ENCODE results near the gene KIAA1217. TPM values are rescaled to one million over a fixed set of nuclear protein-coding genes. Genes with fewer than 3 reads are reported as not detected.

Gene KIAA1217
- total RNA-seq, 4 donors from 2014 or later = 34.8 to 66.8 (median 52.9) TPM

- no peak for DNase-seq (ENCODE audit: low spot score in 2 of 2)
- 94% methylated on average over 6 of the region's 6 CpGs for WGBS, 2 donors
- intact Hi-C loops (cut with DNase I; ENCODE audit: low total_unique reads) = no loop called here
- TF ChIP-seq, protein P1, sequence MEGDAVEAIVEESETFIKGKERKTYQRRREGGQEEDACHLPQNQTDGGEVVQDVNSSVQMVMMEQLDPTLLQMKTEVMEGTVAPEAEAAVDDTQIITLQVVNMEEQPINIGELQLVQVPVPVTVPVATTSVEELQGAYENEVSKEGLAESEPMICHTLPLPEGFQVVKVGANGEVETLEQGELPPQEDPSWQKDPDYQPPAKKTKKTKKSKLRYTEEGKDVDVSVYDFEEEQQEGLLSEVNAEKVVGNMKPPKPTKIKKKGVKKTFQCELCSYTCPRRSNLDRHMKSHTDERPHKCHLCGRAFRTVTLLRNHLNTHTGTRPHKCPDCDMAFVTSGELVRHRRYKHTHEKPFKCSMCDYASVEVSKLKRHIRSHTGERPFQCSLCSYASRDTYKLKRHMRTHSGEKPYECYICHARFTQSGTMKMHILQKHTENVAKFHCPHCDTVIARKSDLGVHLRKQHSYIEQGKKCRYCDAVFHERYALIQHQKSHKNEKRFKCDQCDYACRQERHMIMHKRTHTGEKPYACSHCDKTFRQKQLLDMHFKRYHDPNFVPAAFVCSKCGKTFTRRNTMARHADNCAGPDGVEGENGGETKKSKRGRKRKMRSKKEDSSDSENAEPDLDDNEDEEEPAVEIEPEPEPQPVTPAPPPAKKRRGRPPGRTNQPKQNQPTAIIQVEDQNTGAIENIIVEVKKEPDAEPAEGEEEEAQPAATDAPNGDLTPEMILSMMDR (IDR thresholded peaks at IDR 0.05) = no peak
- TF ChIP-seq POLR2A (IDR thresholded peaks at IDR 0.05) = no peak
- no peak overlapping the region for H3K4me3 ChIP-seq (ENCODE audit: low read depth, poor library complexity, severe bottlenecking)
These were observed 285.8 kb downstream of the KIAA1217 start for GRCh38 chr10:24494777-24495176.

DNA sequence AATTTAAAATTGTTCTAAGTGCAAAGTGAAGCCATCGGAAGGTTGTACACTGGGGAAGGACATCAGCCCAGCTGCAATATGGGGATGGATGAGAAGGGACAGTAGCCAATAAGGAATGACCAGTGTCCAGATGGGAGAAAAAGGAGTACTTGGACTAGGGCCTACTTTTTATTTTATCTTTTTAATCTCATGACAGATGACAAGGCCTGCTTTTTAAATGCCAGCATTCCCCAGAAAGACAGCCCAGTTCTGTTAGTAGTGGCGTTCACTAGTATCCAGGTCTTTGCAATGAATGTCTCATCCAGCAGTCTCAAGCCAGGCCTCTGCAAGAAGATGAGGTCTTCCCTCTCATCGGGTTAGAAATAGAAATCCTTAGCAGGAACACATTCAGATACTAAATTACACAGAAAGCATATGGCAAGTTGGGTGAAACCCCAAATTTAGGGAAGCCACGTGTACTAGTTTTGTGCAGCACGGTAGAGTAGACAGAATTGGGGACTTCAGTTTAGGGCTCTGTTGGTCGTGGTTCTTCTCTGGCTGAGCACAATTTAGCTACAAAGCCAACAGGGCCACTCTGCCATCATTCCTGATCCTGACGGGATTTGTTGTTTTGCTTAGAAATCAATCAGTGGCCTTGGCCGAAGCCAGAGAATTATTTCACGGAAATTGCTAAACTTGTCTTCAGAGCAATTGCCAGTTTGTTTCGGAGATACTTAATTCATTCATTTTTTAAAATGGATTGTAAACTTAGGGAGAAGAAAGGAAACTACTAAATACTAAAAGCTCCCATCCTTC is 286.9 kb downstream of the KIAA1217 start:
- 85 to 88% methylated on average over 10 of the region's 10 CpGs for WGBS, 2 donors
- TF ChIP-seq POLR2A (IDR thresholded peaks at IDR 0.05) = no peak
- TF ChIP-seq, protein P1 (IDR thresholded peaks at IDR 0.05) = no peak
- H3K4me3 ChIP-seq (ENCODE audit: low read depth, poor library complexity, severe bottlenecking) = no peak overlapping the region
- intact Hi-C loops (cut with DNase I; ENCODE audit: low total_unique reads) = no loop called here
- no peak for DNase-seq (ENCODE audit: low spot score in 2 of 2)

GRCh38 chr10:24496906-24497305 is 288.0 kb downstream of the KIAA1217 start:
- WGBS, 2 donors = 91 to 92% methylated on average over 8 of the region's 8 CpGs
- intact Hi-C loops (cut with DNase I; ENCODE audit: low total_unique reads) = no loop called here
- TF ChIP-seq, protein P1 (IDR thresholded peaks at IDR 0.05) = no peak
- TF ChIP-seq POLR2A (IDR thresholded peaks at IDR 0.05) = no peak
- H3K4me3 ChIP-seq (ENCODE audit: low read depth, poor library complexity, severe bottlenecking) = no peak overlapping the region
- DNase-seq (ENCODE audit: low spot score in 2 of 2) = no peak

- no peak for DNase-seq (ENCODE audit: low spot score in 2 of 2)
- TF ChIP-seq, protein P1 (IDR thresholded peaks at IDR 0.05) = no peak
- TF ChIP-seq POLR2A (IDR thresholded peaks at IDR 0.05) = no peak
- WGBS, 2 donors = 96 to 97% methylated on average over 10 of the region's 10 CpGs
- intact Hi-C loops (cut with DNase I; ENCODE audit: low total_unique reads) = no loop called here
- no peak overlapping the region for H3K4me3 ChIP-seq (ENCODE audit: low read depth, poor library complexity, severe bottlenecking)
These were observed 292.2 kb downstream of the KIAA1217 start for GRCh38 chr10:24501056-24501711.

DNA sequence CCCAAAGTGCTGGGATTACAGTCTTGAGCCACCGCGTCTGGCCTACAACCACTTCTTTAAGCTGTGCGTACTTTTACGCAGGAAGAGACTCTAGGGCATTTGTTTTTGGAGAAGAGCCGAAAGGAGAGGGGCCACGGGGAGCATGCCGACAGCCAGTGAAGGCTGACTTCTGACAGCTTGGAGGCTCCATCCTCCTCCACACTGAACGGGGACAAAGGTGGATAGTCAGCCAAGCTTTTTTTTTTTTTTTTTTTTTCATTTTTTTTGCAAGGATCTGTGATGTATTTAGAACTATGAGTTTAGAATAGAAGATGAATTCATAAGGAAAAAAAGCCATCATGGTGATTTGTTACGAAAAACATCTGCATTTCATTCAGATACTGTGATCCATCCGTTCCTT is 293.1 kb downstream of the KIAA1217 start:
- DNase-seq (ENCODE audit: low spot score in 2 of 2) = no peak
- H3K4me3 ChIP-seq (ENCODE audit: low read depth, poor library complexity, severe bottlenecking) = no peak overlapping the region
- TF ChIP-seq, protein P1 (IDR thresholded peaks at IDR 0.05) = no peak
- no peak for TF ChIP-seq POLR2A (IDR thresholded peaks at IDR 0.05)
- intact Hi-C loops (cut with DNase I; ENCODE audit: low total_unique reads) = no loop called here
- WGBS, 2 donors = 90 to 92% methylated on average over 10 of the region's 10 CpGs

All from lower leg skin (tissue), 4 donors.